Common myeloid progenitor, CD34-positive (primary cell): ENCODE results near the gene GNA12.

ENCODE experiments used
- CTCF ChIA-PET: fragments of 350-600 bp; sonication (Branson Sonifier 250); formaldehyde crosslinking; loops from one replicate; lab custom pipeline; 2021; ENCODE audit warnings: antibody characterized with exemption; lab: Charles Lee
- POLR2A ChIA-PET: fragments of 350-600 bp; sonication (Branson Sonifier 250); formaldehyde crosslinking; loops from one replicate; lab custom pipeline; 2021; ENCODE audit warnings: antibody characterized with exemption; lab: Charles Lee
- DNase-seq, 3 donors: peaks; one replicate each; pipeline versions ENCODE4 v3.0.0 to v3.0.0-alpha.2; 2013
- H3K27ac ChIP-seq, 2 experiments: 1 replicate in 1 of 2; 2 replicates in 1 of 2; pipeline ENCODE4 v1.7.0; 2013; ENCODE audit warnings: inconsistent platforms in 2 of 2, low read length in 2 of 2, mild to moderate bottlenecking in 2 of 2, low read depth in 1 of 2, moderate library complexity in 1 of 2; ENCODE audit not compliant: severe bottlenecking in 2 of 2, insufficient read depth in 1 of 2, poor library complexity in 1 of 2
- H3K27me3 ChIP-seq, 5 experiments: replicated peaks in 2 of 5; 1 replicate in 3 of 5; 2 replicates in 2 of 5; pipeline versions ENCODE4 v1.6.1 to v1.7.0; 2013; ENCODE audit warnings: low read length in 4 of 5, mild to moderate bottlenecking in 2 of 5, moderate library complexity in 2 of 5, inconsistent platforms in 1 of 5; ENCODE audit not compliant: insufficient read depth in 5 of 5, control insufficient read depth in 4 of 5
- H3K36me3 ChIP-seq, 4 experiments: 1 replicate in 2 of 4; 2 replicates in 2 of 4; pipeline versions ENCODE4 v1.6.1 to v1.7.0; 2013; ENCODE audit warnings: low read length in 3 of 4, control low read depth in 1 of 4, mild to moderate bottlenecking in 1 of 4; ENCODE audit not compliant: control insufficient read depth in 4 of 4, insufficient read depth in 4 of 4
- H3K4me1 ChIP-seq, 4 experiments: 1 replicate in 3 of 4; 2 replicates in 1 of 4; pipeline versions ENCODE4 v1.6.1 to v1.7.1; 2013; ENCODE audit warnings: low read length in 3 of 4, mild to moderate bottlenecking in 3 of 4, control low read depth in 1 of 4, inconsistent platforms in 1 of 4, moderate library complexity in 1 of 4; ENCODE audit not compliant: control insufficient read depth in 4 of 4, insufficient read depth in 4 of 4; ENCODE audit errors: control extremely low read depth in 1 of 4
- H3K4me3 ChIP-seq, 7 experiments: 1 replicate in 4 of 7; 2 replicates in 3 of 7; pipeline versions ENCODE4 v1.5.1 to v1.7.0; 2013; ENCODE audit warnings: mild to moderate bottlenecking in 7 of 7, low read length in 6 of 7, moderate library complexity in 6 of 7, inconsistent platforms in 2 of 7, low read depth in 2 of 7, control low read depth in 1 of 7; ENCODE audit not compliant: insufficient read depth in 4 of 7, control insufficient read depth in 1 of 7; ENCODE audit errors: extremely low read depth in 1 of 7
- H3K9me3 ChIP-seq, 5 experiments: 1 replicate in 4 of 5; 2 replicates in 1 of 5; pipeline versions ENCODE4 v1.6.1 to v1.7.1; 2013; ENCODE audit warnings: low read length in 4 of 5, mild to moderate bottlenecking in 2 of 5, inconsistent platforms in 1 of 5, low read depth in 1 of 5, moderate library complexity in 1 of 5; ENCODE audit not compliant: control insufficient read depth in 4 of 5, insufficient read depth in 2 of 5; ENCODE audit errors: control extremely low read depth in 1 of 5
- WGBS: methylation state at CpG from one replicate; pipeline ENCODE4 v1.1.5; 2013; ENCODE audit not compliant: insufficient coverage; 5-methylcytosine and 5-hydroxymethylcytosine counted together

GNA12 gene

DNA sequence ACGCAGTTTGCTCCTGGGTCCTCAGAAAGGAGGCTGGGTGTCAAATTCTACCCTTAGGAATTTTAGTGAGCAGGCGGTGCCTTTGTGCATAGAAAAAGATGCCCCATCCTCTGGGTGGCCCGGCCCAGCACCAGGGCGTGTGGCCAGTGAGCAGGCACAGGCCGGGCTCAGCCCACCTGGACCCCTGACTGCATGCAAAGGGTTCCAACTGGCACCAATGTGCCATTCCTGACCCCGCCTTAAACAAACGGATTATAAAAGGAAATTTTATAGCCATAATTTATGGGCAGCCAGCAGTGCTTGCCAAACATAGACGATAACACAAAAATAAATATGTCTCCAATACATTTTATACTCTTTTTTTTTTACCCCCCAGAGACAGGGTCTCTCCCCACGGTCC lies 40.1 kb upstream of the GNA12 start:
- no peak overlapping the region for H3K27ac ChIP-seq
- ChIA-PET POLR2A (no interaction called here), CTCF (interaction anchor here (1.0 to 3.5 kb wide), 3 partner anchors 18 to 271 kb away, joined by 4 to 17 read pairs (median 7); no protein-coding TSS in a partner anchor)
- H3K4me1 ChIP-seq, result peaks cover 0 to 40% (median 26%) of the 10 kb centered on the region in 4 experiments
- no peaks in the 10 kb centered on the region for H3K9me3 ChIP-seq
- H3K27me3 ChIP-seq, result no peaks in the 10 kb centered on the region
- 70% methylated on average over 8 of the region's 9 CpGs for whole genome bisulfite sequencing
- no peak overlapping the region for H3K4me3 ChIP-seq
- no peaks in the 10 kb centered on the region for H3K36me3 ChIP-seq
- no peak for DNase-seq

DNA sequence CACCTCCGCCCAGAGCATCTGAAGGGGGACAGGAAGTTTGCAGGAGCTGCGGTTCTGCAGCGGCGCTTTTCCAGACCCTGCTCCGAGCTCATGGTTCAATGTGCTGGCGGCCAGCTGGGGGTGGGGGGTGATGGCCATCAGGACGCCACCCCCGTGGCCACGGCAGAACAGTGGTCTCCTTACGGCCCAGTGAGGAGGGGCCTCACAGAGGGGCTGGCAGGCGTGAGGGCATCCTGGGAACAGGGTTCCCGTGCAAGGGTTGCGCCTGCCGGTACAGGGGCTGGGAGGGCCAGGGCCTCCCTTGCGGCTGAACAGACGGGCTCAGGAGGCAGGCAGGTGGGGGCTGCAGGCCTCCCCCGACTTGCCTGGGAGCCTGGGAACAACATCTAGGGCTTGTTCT lies 39.0 kb upstream of the GNA12 start:
- WGBS, result 86% methylated on average over 9 of the region's 17 CpGs
- CTCF ChIA-PET, result interaction anchor here (1.0 to 3.5 kb wide), 3 partner anchors 17 to 272 kb away, joined by 3 to 17 read pairs (median 7); no protein-coding TSS in a partner anchor

DNA sequence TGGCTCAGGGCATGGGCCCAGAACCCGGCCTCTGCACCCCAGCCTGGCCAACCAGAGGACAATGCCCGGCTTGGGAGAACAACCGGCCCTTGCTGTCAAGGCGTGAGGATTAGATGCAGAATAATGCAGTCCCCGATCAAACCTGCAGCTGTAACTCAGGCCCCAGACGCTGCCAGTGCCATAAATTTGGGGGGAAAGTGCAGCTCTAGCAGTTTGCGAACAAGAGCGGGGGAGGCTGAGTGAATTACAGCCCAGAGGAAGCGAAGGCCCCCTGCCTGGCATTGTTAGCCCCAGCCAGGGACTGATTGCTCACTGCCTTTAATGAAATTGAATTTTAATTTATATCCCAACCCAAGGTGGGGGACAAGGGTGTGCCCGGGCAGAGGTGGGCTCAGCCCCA lies 38.0 kb upstream of the GNA12 start:
- no peak for DNase-seq
- Histone ChIP-seq H3K27ac (no peak overlapping the region), H3K27me3 (no peaks in the 10 kb centered on the region), H3K4me3 (peak overlapping the region in 1 of 7 experiments; percentile 33), H3K4me1 (peaks cover 0 to 51% (median 36%) of the 10 kb centered on the region in 4 experiments), H3K36me3 (no peaks in the 10 kb centered on the region), H3K9me3 (no peaks in the 10 kb centered on the region)
- ChIA-PET CTCF (interaction anchor here (1.0 to 3.5 kb wide), 2 partner anchors 16 to 27 kb away, joined by 3 to 17 read pairs; no protein-coding TSS in a partner anchor), POLR2A (no interaction called here)
- 50% methylated on average over 10 of the region's 10 CpGs for WGBS

More for the DNA sequence above, 39.0 kb upstream of the GNA12 start:
- POLR2A ChIA-PET, result no interaction called here
- H3K9me3 ChIP-seq, result no peaks in the 10 kb centered on the region
- H3K4me1 ChIP-seq, result peaks cover 0 to 51% (median 36%) of the 10 kb centered on the region in 4 experiments
- no peak overlapping the region for H3K4me3 ChIP-seq
- no peak for DNase-seq
- no peaks in the 10 kb centered on the region for H3K36me3 ChIP-seq
- no peaks in the 10 kb centered on the region for H3K27me3 ChIP-seq
- no peak overlapping the region for H3K27ac ChIP-seq

DNA sequence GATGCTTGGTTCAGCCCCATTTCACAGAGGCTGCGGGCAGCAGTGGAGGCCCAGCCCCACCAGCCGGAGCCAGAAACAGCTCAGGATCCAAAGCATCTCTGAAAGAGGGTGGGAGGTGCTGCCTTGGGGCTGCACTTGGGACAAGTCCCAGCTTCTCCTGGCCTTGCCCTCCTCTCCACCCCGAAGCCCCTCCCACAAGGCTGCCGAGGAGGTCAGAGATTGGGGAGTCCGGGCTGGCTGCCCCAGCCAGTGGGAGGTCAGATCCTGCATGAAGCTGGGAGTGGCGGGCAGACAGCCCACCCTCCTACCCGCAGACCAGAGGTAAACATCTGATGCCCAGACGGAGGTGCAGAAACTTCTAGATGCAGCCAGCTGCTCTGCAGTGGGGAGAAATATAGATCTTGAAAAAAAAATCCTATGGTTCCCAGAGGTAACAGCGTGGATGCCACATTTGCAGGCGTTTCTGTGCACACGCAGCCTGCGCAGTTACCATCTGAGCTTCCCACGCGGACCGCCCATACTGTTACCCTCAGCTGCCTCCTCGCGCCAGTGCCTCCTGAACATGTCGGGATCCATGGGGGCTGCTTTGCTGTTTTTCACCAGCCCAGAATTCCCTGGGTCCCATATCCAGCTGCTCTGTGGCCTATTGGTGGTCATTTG lies 36.9 kb upstream of the GNA12 start:
- POLR2A ChIA-PET, result no interaction called here
- no peaks in the 10 kb centered on the region for H3K36me3 ChIP-seq
- no peak overlapping the region for H3K27ac ChIP-seq
- H3K9me3 ChIP-seq, result no peaks in the 10 kb centered on the region
- H3K4me1 ChIP-seq, result peaks cover 0 to 46% (median 32%) of the 10 kb centered on the region in 4 experiments
- no peaks in the 10 kb centered on the region for H3K27me3 ChIP-seq
- WGBS, result 100% methylated on average over 5 of the region's 18 CpGs
- CTCF ChIA-PET, result interaction anchor here (3.5 kb wide), 1 partner anchor 15 kb away, joined by 17 read pairs; no protein-coding TSS in a partner anchor
- DNase-seq, result no peak
- no peak overlapping the region for H3K4me3 ChIP-seq

DNA sequence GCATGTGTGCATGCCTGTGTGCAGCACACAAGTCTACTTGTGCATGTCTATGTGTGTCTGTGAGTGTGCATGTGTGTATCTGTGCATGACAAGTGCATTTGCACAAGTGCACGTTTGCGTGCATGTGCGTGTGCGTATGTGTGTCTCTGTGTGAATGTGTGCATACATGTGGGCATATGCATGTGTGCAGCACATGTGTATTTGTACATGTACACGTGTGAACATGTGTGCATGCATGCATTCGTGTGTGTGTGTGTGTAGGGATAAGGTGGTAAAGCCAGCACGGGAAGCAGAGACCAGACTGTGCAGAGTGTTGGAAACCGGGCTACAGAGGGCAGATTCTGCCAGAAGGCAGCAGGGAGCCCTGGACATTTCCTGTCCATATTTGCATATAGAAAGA lies 35.9 kb upstream of the GNA12 start:
- no peak overlapping the region for H3K27ac ChIP-seq
- no peak overlapping the region for H3K4me3 ChIP-seq
- H3K36me3 ChIP-seq, result no peaks in the 10 kb centered on the region
- H3K27me3 ChIP-seq, result no peaks in the 10 kb centered on the region
- ChIA-PET CTCF (no interaction called here), POLR2A (no interaction called here)
- peaks cover 0 to 46% (median 33%) of the 10 kb centered on the region in 4 experiments for H3K4me1 ChIP-seq
- no peaks in the 10 kb centered on the region for H3K9me3 ChIP-seq
- DNase-seq, result no peak
- no CpG with 5 or more reads among the region's 8 CpGs for WGBS

DNA sequence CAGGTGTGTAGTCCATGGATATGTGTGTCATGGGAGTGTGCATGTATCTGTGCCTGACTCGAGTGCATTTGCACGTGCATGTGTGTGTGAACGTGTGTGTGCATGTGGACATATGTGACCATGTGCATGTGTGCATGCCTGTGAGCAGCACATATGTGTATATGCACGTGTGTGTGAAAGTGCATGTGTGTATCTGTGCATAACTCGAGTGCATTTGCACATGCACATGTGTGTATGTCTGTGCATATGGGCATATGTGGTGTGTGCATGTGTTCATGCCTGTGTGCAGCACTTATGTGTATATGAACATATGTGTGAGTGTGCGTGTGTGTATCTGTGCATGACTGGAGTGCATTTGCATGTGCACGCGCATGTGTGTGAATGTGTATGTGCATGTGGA lies 35.2 kb upstream of the GNA12 start:
- DNase-seq, result no peak
- H3K27ac ChIP-seq, result no peak overlapping the region
- CTCF ChIA-PET, result interaction anchor here (2.5 kb wide), 1 partner anchor 14 kb away, joined by 9 read pairs; no protein-coding TSS in a partner anchor
- 84% methylated on average over 8 of the region's 8 CpGs for WGBS
- no peaks in the 10 kb centered on the region for H3K36me3 ChIP-seq
- peak overlapping the region in 1 of 7 experiments; percentile 35 for H3K4me3 ChIP-seq
- H3K9me3 ChIP-seq, result no peaks in the 10 kb centered on the region
- POLR2A ChIA-PET, result no interaction called here
- H3K4me1 ChIP-seq, result peaks cover 0 to 50% (median 39%) of the 10 kb centered on the region in 4 experiments
- no peaks in the 10 kb centered on the region for H3K27me3 ChIP-seq

DNA sequence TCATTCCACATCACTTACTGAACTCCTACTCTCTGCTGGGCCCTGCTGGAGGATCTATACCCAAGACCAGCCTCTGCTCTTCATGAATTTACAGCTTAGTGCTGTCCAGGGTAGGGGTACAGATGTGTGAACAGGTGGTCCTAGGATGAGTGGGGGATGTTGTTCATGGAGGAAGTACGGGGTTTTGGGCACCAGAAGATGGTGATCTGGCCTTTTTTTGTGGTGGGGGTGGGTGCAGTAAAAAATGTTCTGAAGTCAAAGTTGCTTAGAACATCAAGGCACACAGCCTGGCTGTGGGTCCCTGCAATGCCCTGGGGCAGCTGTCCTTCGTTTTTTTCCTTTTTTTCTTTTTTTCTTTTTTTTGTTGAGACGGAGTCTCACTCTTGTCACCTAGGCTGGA lies 34.2 kb upstream of the GNA12 start:
- DNase-seq, result no peak
- WGBS, result 59% methylated on average over 3 of the region's 3 CpGs
- Histone ChIP-seq H3K27ac (no peak overlapping the region), H3K27me3 (no peaks in the 10 kb centered on the region), H3K4me3 (no peak overlapping the region), H3K9me3 (no peaks in the 10 kb centered on the region), H3K36me3 (no peaks in the 10 kb centered on the region), H3K4me1 (peaks cover 0 to 56% (median 48%) of the 10 kb centered on the region in 4 experiments)
- ChIA-PET CTCF (interaction anchor here (1.4 to 2.5 kb wide), 2 partner anchors 9 to 13 kb away, joined by 6 to 9 read pairs; no protein-coding TSS in a partner anchor), POLR2A (no interaction called here)
